ENCODE measurements around the gene FGFR3. TPM values are rescaled to one million over a fixed set of nuclear protein-coding genes. Genes with fewer than 3 reads are reported as not detected.
A peak's percentile ranks its signal among the peaks of the same experiment; 100 is the strongest.

FGFR3 gene
- polyA plus RNA-seq, 1 of the 3 experiments (the other 2 are of a cell fraction), result 1.1 TPM

GRCh38 chr4:1819284-1819683 lies 26.2 kb downstream of the FGFR3 start:
- POLR2A ChIA-PET, result no interaction called here
- no peak overlapping the region for H3K4me2 ChIP-seq
- CTCF ChIA-PET, result interaction anchor here (0.6 to 5.7 kb wide), 5 partner anchors 10 to 690 kb away, joined by 3 to 32 read pairs (median 10); no protein-coding TSS in a partner anchor

GRCh38 chr4:1819816-1820215 lies 26.7 kb downstream of the FGFR3 start:
- no peaks in the 10 kb centered on the region for H4K20me1 ChIP-seq (ENCODE audit: insufficient read depth)
- H3K79me2 ChIP-seq (ENCODE audit: insufficient read depth), result no peaks in the 10 kb centered on the region
- peak overlapping the region in 1 of 2 experiments; percentile 51; a peak in 2 of 4 replicates for H3K27ac ChIP-seq (ENCODE audit: low read depth in 2 of 2, low read length in 1 of 2)
- H3K9me2 ChIP-seq, result no peaks in the 10 kb centered on the region
- no peak overlapping the region for H3K9ac ChIP-seq
- no peaks in the 10 kb centered on the region for H3K27me3 ChIP-seq (ENCODE audit: insufficient read depth)
- H3K4me1 ChIP-seq (ENCODE audit: control insufficient read depth in 1 of 2, insufficient read depth in 2 of 2, low read depth in 1 of 2, low read length in 1 of 2), result peaks cover 0 to 12% of the 10 kb centered on the region in 2 experiments; a peak in 1 of 4 replicates
- TF ChIP-seq EP300 (IDR thresholded peaks at IDR 0.05; ENCODE audit: borderline replicate concordance in 1 of 2, low read depth in 1 of 2, low read length in 1 of 2) (no peak), IRF3 (IDR thresholded peaks at IDR 0.05; ENCODE audit: low read depth, low read length) (no peak), GABPA (IDR thresholded peaks at IDR 0.05; ENCODE audit: low read depth) (no peak), MEF2A (IDR thresholded peaks at IDR 0.05; ENCODE audit: borderline replicate concordance, low read depth) (no peak), USF1 (IDR thresholded peaks at IDR 0.05; ENCODE audit: borderline replicate concordance, low read depth) (no peak), POLR2AphosphoS5 (IDR thresholded peaks at IDR 0.05; ENCODE audit: low read depth, low read length) (no peak), SIN3A (IDR thresholded peaks at IDR 0.05; ENCODE audit: borderline replicate concordance, low read depth, low read length) (no peak), YY1 (IDR thresholded peaks at IDR 0.05; ENCODE audit: low read depth) (no peak), FOXM1 (IDR thresholded peaks at IDR 0.05; ENCODE audit: low read depth) (no peak), PBX3 (IDR thresholded peaks at IDR 0.05) (no peak), GATA2 (CRISPR knock-in tag; IDR thresholded peaks at IDR 0.05) (no peak), TCF12 (IDR thresholded peaks at IDR 0.05) (no peak), ELF1 (IDR thresholded peaks at IDR 0.05) (no peak), CTCF (IDR thresholded peaks at IDR 0.05) (no peak), NFIC (IDR thresholded peaks at IDR 0.05; ENCODE audit: borderline replicate concordance) (no peak), RCOR1 (IDR thresholded peaks at IDR 0.05; ENCODE audit: low read length) (no peak), FOSL2 (IDR thresholded peaks at IDR 0.05; ENCODE audit: borderline replicate concordance, low read depth) (no peak), FOXJ3 (CRISPR knock-in tag; IDR thresholded peaks at IDR 0.05) (no peak), ZBTB33 (IDR thresholded peaks at IDR 0.05; ENCODE audit: borderline replicate concordance, low read depth) (no peak), TEAD4 (IDR thresholded peaks at IDR 0.05; ENCODE audit: borderline replicate concordance, insufficient read depth) (no peak)
- H3K4me3 ChIP-seq (ENCODE audit: low read depth in 2 of 2, low read length in 1 of 2), result no peak overlapping the region
- POLR2A ChIA-PET, result no interaction called here
- CTCF ChIA-PET, result interaction anchor here (0.8 to 5.7 kb wide), 6 partner anchors 11 to 91 kb away, joined by 3 to 32 read pairs (median 8); no protein-coding TSS in a partner anchor
- no peaks in the 10 kb centered on the region for H3K9me3 ChIP-seq
- H3K4me2 ChIP-seq, result no peak overlapping the region
- DNase-seq, result no peak
- H3K36me3 ChIP-seq (replicated peaks in 1 of 2; ENCODE audit: control insufficient read depth in 1 of 2, insufficient read depth in 2 of 2, low read length in 1 of 2), result peaks cover 27 to 60% of the 10 kb centered on the region in 2 experiments
- 90% methylated on average over 7 of the region's 7 CpGs for WGBS (ENCODE audit: low lambda C conversion rate)
- no peaks in the 10 kb centered on the region for H3F3A ChIP-seq (replicated peaks; ENCODE audit: insufficient read depth)
- H2AFZ ChIP-seq (ENCODE audit: low read depth), result no peak overlapping the region

More at GRCh38 chr4:1819284-1819683, 26.2 kb downstream of the FGFR3 start:
- Histone ChIP-seq H2AFZ (ENCODE audit: low read depth) (no peak overlapping the region), H4K20me1 (ENCODE audit: insufficient read depth) (no peaks in the 10 kb centered on the region), H3K9me2 (no peaks in the 10 kb centered on the region), H3K79me2 (ENCODE audit: insufficient read depth) (no peaks in the 10 kb centered on the region), H3K4me1 (ENCODE audit: control insufficient read depth in 1 of 2, insufficient read depth in 2 of 2, low read depth in 1 of 2, low read length in 1 of 2) (peaks cover 0 to 12% of the 10 kb centered on the region in 2 experiments; a peak in 1 of 4 replicates), H3K9ac (no peak overlapping the region), H3K27ac (ENCODE audit: low read depth in 2 of 2, low read length in 1 of 2) (peak overlapping the region in 1 of 2 experiments; percentile 43; a peak in 2 of 4 replicates), H3F3A (replicated peaks; ENCODE audit: insufficient read depth) (no peaks in the 10 kb centered on the region), H3K27me3 (ENCODE audit: insufficient read depth) (no peaks in the 10 kb centered on the region), H3K9me3 (no peaks in the 10 kb centered on the region), H3K36me3 (replicated peaks in 1 of 2; ENCODE audit: control insufficient read depth in 1 of 2, insufficient read depth in 2 of 2, low read length in 1 of 2) (peaks cover 27 to 64% of the 10 kb centered on the region in 2 experiments), H3K4me3 (ENCODE audit: low read depth in 2 of 2, low read length in 1 of 2) (no peak overlapping the region)
- TF ChIP-seq NRF1 (IDR thresholded peaks at IDR 0.05; ENCODE audit: low read depth, low read length), result no peak
- 92% methylated on average over 10 of the region's 10 CpGs for WGBS (ENCODE audit: low lambda C conversion rate)
- peak; percentile 29 for DNase-seq

All from SK-N-SH (cell line).